SIG-M5 treated with dmso at 0.1 percent for 504 hours (cell line): ENCODE measurements around the gene SPAAR.
A peak's percentile ranks its signal among the peaks of the same experiment; 100 is the strongest.
"Not testable (repeated sequence)": the region's sequence is repeated elsewhere in the genome, so short reads cannot be mapped to it uniquely, and the experiment has no call there.

Source experiments
- DNase-seq: peaks from one replicate; lab custom pipeline; 2025; ENCODE audit not compliant: unreplicated experiment; lab: John Stamatoyannopoulos, UW

The SPAAR gene

DNA sequence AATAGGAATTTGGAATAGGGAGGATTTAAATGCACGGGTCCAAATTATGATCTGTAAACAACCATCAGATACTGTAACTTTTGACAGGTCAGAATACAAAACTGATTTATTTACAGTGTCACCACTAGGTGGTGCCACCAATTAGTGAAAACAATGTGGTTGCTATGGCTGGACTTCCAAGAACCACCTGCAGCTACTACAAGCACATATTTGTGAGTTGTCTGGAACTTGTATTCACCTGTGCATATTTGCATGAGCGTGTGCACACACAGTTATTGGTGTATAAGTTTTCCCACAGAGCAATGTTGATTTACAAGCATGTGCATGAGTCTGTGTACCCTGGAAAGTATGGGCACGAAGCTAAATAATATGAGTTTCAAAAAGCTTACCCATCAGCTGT lies 6.2 kb upstream of the SPAAR start:
- peak; percentile 54 for DNase-seq

DNA sequence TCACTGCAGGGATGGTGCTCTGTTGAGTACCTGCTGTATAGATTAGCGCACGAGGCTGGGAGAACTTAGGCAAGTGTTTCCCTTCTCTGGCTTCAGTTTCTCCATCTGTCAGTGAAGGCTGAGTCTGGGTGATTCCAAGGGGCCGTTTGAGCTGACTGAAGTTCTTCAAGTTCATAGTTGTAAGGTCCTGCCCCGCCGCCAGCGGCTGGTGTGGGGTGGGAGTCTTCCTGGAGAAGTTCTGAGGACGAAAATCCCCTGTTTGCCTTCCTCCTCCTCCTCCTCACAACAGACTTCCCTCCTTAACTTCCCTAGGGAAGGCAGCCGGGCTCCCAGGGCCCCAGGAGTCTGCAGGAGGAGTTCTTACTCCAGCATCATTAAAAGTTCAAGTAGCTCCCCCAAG lies 5.0 kb upstream of the SPAAR start:
- no peak for DNase-seq

DNA sequence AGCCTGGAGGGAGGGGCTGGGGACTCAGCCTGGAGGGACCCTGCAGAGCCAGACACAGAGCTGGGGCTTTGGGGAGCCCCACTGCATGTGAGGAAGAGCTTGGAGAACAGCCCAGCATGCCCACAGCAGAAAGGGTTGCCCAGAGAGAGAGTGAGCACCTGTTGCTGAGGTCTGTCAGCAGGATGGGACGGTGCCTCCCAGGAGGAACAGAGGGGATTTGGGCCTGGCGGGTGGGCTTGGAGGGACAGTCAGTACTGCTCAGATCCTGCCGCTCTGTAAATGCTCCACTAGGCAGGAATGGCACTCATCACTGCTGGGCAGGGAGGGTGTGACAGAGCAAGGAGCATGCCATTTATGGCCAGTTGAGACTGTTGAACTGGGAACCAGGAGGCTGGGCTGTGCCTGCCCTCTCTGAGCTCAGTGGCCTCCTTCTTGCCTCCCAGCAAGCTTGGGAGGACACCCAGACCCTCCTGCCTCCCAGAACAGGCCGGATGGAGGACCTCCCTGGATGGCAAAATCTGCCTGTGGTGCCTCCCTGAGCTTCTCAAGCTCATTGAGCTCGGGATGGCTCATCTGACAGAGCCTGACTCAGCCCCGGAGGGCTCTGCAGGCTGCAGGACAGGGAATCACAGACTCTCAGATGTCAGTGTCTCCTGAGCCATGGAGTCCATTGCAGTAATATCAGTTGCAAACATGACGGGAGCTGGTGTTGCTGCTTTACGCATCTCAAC lies 4.1 kb upstream of the SPAAR start:
- no peak for DNase-seq

DNA sequence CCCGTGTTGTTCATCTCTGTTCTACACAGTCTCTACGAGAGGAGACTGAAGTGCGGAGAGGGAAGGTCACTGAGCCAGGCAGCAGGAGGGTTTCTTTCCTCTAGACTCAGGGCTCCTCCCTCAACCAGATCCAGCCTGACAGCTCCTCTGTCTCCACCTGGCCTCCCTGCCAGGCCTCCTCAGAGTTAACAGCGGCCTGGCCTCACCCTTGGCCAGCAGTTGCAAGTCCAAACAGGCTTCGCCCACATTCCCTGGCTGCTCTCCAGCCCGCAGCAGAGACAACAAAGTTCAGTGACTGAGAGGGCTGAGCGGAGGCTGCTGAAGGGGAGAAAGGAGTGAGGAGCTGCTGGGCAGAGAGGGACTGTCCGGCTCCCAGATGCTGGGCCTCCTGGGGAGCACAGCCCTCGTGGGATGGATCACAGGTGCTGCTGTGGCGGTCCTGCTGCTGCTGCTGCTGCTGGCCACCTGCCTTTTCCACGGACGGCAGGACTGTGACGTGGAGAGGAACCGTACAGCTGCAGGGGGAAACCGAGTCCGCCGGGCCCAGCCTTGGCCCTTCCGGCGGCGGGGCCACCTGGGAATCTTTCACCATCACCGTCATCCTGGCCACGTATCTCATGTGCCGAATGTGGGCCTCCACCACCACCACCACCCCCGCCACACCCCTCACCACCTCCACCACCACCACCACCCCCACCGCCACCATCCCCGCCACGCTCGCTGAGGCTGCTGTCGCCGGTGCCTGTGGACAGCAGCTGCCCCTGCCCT lies 3.2 kb upstream of the SPAAR start, which contains the start of gene HRCT1:
HRCT1 (plus strand) TSS at position 291 of the 768 bp plus-strand sequence; CDS start at position 377, 86 bp downstream.
- peak; percentile 14 for DNase-seq

DNA sequence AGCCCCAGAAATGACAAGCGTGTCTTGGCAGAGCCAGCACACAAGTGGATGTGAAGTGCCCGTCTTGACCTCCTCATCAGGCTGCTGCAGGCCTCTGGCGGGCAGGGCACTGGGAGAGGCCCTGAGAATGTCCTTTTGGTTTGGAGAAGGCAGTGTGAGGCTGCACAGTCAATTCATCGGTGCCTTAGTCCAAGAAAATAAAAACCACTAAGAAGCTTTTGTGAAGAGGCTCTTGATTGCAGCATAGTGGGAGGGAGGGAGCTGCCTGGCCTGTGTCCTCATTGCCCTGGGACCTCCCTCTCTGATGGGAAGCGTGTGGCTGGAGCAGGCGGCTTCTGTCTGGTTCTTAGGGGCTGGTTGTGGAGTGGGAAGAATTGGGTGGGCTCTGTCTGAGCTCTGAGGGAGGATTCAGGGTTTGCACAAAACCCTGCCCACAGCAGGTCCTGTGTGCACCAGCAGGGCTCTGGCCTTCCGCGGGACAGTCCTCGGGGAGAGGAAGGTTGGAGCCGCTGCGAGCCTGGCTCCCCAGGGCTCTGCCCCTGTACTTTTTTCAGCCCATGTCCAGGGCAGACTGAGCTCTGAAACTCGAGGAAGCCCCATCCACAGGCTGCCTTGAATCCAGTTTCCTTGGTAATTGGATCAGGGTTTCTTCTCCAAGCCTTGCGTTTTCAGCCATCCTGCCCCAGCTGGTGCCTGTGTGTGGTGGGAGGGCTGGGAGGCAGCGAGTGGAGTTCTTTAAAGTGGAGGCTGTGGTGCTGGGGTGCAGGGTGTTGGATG lies 2.2 kb upstream of the SPAAR start:
- no peak for DNase-seq

DNA sequence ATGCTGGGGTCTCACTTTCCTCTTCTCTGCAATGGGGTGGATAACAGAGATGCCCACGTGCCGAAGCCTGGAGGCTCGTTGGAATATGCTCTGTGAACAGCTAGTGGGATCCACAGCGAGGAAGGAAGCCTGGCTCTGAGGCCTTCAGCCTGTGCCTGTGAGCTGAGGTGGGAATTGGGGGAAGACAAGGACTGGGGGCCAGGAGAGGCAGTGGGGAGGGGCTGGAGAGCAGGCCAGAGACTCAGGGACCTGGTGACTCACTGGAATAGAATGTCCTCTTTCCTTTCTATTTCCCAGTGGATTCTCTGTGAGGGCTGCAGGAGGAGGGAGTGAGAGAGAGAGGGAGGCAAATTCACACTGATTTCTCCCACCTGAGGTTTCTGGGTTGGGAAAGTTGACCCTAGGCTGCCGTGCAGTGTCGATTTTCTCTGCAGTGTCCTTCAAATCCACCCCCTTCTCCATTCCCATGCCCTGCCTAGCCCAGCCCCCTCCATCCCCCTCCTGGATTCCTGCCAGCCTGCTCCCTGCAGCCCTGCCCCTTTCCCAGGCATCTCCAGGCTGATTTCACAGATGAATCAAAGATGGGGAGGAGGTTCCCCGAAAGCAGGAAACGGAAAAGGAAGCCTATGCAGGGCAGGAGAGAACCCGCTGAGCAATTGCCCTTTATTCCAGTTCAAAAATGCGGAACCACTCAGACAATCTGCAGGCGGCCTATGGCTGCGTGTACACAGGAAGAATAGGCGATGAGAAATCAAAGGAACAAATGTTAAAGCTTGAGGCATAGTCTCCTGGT lies 1.4 kb upstream of the SPAAR start:
- DNase-seq, result no peak

DNA sequence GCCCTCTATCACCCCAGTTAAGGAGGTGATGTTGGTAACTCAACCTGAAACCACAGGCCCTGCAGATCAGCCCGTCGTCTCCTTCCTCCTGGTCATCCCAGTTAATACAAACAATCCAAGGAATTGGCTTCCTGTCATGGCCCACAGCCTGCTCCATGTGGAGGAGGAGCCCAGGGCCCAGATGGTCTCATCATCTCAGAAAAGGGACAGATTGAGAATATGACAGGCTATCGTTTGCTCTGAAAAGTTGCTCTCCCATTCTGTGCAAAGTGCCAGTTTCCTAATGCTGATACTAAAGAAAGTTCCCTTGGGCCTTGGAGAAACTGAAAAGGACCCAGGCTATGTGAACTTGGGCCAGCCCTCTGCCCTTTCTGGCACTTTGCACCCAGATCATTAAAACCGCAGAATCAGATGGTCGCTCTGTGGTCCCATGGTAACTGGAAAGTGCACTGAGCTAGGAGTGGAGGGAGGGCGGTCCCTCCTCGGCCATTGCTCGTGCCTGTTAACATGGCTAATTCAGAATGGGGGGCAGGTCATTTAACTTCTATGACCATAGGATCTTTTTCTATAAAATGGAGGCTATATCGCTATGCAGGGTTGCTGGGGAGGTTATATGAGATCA lies 675 bp upstream of the SPAAR start:
- no peak for DNase-seq

DNA sequence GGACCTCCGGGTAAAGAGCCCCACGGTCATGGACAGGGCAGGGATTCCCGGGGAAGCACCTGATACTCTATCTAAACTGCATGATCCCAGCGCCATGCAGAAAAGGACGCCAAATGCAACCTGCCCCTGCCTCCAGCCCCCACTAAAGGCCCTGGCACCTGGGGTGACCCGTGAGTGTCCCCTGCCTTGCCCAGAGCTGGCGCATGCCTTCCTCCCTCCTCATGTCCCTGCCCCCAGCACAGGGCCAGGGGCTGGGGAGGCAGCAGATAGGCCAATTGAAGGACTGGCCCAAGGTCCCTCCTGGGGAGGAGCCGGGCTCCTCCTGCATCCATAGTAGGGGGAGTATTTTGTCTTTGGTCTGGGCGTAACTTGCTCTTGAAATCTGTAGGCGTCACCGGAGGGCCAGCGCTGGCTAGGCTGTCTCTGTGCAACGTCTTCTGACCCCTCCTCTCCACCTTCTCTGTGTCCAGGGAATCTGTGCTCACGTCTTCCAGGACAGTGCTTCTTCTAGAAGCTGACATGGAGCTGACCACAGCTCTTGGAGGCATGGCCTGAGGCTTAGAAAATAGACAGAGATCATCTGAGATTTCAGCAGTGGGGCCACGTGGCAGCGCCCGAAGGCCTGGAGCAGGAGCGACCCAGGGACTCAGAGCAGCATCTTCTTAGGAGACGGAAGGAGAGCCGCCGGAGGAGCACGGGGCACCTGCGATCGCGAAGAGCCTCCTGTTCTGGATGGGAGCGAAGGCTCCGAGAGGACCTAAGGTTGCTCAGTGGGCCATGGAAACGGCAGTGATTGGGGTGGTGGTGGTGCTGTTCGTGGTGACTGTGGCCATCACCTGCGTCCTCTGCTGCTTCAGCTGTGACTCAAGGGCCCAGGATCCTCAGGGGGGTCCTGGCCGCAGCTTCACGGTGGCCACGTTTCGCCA lies 660 bp downstream of the SPAAR start:
- no peak for DNase-seq

DNA sequence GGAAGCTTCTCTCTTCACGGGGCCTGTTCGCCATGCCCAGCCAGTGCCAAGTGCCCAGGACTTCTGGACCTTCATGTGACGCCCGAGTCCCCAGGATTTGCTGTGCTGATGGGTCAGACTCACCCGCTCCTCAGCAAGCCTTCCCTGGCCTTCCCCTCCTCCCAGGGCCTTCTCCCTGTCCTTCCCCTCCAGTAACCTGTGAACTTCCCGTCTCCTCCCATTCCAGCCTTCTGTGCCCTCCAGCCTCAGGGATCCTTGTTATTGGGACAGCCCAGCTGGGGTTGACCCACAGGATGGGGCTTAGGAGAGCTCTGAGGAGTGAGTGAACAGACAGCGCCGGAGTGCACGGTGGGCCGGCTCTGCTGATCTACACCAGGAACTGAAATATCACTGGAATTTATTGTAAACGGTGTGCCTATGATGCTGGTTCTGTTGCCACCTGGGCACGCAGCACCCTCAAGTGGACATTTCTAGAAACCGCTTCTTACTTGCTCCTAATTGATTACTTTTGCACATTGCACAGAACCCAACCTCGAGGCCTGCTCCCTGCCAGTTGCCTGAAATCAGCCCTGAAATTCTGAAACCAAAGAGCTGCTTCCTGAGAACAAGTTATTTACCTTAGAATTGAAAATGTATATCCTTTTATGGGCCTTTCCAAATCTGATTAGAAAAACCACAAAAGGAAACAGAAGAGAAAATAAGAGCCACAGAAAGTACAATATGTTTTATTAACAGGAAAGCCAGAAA lies 1.5 kb downstream of the SPAAR start:
- DNase-seq, result peak; percentile 30

DNA sequence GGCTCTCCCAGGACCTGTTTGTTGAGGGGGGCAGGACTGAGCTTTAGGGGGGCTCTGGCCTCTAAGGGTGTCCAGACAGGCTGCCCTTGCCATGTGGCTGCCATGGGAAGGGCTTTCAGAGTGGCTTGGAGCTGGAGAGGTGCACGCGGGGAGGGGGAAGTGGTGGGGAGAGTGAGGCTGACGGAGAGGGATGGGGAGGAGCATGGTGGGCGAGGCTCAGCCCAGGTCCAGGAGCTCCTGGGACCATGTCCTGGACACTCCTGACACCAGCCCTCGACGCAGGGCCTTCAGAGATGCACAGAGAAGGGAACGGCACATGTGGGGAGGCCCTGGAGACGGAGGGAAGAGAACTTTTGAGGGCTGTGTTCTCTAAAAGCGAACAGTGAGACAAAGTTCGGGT lies 2.4 kb downstream of the SPAAR start:
- DNase-seq, result no peak

DNA sequence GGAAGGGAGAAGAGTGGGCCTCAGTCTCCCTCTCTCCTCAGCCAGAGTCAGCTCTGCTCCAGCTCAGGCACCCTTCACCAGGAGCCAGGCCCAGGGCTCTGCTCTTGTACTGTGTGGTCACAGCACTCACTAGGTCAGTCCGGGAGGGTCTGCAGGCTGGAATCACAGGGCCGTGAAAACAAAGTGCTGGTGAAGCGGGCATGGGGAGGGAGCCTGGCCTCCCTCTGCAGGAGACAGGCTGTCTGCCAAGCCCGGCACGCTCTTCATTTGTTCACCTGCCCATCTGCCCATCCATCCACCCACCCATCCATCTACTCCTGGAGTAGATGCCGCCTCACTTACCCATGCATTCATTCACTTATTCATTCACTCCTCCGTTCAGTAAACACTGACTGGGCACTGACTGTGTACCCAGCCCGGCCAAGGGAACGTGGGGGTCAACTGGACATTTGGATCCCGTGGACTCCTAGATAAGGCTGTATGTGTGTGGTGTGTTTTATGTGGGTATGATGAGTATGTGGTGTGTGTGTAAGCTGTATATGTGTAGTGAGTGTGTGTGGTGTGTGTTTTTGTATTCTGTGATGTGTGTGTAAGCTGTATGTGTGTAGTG lies 3.6 kb downstream of the SPAAR start:
- no peak for DNase-seq

DNA sequence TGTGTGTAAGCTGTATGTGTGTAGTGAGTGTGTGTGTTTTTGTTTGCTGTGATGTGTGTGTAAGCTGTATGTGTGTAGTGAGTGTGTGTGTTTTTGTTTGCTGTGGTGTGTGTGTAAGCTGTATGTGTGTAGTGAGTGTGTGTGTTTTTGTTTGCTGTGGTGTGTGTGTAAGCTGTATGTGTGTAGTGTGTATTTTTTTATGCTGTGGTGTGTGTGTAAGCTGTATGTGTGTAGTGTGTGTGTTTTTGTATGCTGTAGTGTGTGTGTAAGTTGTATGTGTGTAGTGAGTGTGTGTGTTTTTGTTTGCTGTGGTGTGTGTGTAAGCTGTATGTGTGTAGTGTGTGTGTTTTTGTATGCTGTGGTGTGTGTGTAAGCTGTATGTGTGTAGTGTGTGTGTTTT lies 4.1 kb downstream of the SPAAR start:
- not testable (repeated sequence) for DNase-seq

DNA sequence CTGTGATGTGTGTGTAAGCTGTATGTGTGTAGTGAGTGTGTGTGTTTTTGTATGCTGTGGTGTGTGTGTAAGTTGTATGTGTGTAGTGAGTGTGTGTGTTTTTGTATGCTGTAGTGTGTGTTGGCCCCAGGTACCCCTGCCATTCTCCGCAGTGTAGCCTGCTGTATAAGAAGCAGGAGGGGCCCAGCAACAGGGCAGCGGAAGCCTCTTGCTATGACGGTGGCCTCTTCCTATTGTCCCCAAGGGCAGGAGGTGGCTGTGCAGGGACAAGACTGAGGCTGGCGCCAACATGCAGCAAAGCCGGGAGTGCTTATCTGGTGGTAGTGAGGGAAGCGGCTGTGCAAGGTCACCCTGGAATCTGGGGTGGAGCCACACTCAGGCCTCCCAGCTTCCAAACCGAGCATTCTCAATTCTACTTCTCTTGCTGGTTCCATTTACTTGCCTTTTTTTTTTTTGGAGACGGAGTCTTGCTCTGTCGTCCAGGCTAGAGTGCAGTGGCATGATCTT lies 5.1 kb downstream of the SPAAR start:
- DNase-seq, result no peak

DNA sequence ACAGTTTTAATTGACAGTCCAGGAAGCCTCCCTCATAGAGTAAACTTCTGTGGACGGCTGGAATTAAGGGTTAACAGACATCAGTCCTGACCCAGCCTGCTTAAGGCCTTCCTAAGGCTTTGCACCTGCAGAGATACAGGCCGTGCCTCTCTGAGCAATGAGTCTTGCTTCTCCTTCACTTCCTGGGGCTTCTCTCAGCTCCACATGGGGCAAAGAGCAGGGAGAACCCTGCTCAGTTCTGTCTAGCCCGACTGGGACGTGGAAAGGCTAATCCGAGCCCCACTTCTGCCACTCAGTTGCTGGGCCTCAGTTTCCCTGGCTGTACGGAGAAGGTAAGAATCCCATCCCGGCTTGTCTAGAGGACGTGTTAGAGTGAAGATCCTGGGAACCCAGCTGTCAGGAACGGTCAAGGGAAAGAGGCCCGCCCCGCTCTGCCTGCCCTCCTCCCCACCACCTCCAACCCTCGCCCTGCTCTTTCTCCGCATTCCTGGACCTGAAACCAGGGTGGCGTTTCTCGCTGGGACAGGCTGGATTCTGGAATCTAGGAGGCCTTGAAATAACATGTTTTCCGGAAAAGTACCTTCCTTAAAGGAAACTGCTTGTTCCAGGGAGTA lies 6.5 kb downstream of the SPAAR start:
- DNase-seq, result no peak

DNA sequence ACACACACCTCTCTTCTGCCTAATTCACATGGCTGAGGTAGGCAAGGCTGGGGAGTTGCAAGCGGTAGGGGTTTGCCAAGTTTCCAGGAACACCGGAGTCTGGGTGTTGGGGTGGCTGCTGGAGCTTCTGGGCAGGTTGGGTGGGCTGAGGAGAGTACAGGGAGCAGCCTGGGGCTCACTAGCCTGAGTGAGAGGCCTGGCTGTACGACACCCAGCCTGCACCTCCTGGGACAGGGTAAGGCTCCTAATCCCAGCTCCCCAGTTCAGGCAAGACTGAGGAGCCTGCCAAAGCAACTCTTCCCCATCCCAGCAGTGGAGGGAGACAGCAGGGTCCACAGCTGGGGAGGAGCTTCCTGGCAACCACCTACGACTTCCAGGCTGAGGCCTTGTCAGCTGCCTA lies 8.0 kb downstream of the SPAAR start:
- no peak for DNase-seq

DNA sequence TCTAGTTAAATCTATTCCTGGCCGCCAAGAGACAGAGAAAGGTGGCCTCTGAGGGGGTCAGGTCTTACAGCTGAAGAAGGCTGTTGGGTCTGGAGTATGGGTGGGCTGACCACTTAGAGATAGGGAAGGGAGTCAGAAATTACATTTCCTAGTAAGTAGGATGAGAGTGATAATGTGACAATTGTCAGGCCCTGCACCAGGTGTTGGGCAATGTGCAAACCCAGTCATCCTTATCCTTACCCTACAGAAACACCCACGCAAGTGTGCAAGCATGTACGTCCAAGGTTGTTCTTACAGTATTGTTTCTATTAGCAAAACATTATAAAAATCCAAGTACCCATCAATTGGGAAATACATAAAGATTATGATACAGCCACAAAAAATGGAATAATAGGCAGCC lies 9.5 kb downstream of the SPAAR start:
- DNase-seq, result no peak

DNA sequence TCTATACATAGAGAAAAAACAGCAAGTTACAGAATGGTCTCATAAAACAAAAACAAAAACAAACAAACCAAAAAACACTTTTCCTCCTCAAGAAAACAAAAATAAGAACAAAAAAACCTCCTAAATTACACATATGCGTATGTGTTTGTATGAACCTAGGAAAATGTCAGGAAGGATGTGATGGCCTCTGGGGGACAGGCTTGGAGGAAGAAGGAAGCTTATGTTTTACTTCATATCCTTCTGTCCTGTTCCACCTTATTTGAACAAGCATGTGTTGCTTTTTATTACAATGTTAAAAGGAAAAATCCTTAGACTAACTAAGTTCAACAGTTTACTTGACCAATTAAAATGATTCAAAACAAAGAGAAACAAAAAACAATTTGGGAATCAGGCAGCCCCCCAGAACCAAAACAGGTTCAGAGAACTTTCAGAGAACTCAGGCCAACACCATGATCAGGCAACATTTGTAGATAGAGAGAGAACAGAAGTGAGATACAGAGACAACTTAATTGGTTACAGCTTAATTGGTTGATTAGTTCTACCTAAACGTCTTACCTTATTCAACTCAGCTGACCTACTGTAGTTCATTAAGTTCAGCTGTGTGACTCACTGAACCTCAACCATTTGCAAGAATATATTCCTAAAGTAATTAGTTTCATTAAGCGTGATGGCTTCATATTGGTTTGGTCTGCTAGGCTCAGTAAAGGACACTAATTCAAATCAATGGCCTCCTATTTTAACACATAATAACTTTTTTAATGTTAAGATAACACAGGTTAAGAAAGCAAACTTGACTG lies 10.1 kb downstream of the SPAAR start:
- no peak for DNase-seq
